GM21717 (cell line): Measurements from ENCODE around the gene PCSK4.

Experiments
- ATAC-seq: cut with Tn5 transposase; IDR thresholded peaks from one replicate; pipeline ENCODE4 v1.9.1; 2021; ENCODE audit warnings: mild to moderate bottlenecking, moderate library complexity; ENCODE audit not compliant: unreplicated experiment

PCSK4 gene

DNA sequence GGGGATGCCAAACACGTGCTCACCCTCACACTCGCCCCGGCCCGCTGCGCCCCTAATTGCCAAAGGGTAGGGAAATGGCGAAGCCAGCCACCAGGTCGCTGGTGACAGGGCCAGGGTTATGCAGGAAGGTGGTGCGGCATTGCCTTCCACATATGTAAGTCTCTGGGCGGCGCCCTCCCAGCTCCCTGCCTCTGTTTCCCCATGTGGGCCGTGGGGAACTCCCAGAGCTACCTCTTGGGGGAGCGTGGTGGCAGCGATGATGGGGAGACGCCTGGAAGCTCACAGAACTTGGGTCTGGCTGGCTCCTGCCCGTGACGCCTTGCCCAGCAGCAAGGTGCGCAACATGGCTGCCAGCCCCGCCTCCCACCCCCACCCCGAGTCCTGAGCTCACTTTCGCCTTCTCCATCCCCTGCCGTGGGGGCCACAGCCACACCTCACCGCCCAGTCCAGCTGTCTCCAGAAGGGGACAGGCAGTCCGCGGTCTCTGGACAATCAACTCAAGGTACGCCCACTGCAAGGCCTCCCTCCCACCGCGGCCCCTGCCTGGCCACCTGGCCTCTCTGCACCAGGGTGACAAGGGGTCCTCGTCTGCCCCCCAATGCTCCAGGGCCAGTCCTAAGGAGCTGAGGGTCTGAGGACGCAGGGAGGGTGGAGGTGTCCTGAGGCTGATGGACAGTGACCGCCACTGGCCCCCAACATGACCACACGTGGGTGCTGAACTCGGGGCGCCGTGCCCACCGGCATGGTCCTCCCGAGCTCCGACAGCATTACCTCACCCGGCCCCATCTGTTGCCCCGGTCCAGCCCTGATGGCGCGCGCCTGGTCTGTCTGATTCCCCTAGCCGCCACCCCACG lies 17.7 kb downstream of the PCSK4 start:
- ATAC-seq, result no peak

DNA sequence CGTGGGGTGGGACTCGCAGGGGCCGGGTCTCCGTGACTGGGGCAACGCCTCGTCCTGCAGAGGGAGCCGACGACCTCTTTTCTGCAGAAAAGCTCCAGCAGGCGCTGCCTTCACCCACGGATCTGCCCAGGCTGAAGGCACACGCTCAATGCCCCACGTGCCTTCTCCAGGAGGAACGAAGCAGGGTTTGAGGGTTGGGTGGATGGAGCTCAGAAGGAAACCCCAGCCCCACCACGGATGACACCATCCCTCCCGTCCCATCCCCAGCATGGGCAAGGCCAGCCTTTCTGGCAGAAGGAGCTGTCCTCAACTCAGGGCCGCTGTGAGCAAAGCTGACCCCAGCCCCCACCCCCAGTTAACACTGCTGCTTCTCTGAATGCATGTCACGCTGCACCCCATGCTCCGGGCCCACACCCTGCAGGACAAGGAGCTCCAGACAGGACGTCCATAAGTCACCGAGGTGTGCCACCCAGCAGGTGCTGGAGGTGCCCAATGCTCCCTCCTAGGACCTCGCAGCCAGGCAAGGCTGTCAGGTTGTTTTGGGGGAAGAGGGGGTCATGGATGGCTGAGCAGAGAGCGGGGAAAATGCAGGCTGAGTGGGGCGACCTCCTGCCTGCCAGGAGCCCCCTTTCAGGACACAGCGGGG lies 18.5 kb downstream of the PCSK4 start:
- ATAC-seq, result no peak

DNA sequence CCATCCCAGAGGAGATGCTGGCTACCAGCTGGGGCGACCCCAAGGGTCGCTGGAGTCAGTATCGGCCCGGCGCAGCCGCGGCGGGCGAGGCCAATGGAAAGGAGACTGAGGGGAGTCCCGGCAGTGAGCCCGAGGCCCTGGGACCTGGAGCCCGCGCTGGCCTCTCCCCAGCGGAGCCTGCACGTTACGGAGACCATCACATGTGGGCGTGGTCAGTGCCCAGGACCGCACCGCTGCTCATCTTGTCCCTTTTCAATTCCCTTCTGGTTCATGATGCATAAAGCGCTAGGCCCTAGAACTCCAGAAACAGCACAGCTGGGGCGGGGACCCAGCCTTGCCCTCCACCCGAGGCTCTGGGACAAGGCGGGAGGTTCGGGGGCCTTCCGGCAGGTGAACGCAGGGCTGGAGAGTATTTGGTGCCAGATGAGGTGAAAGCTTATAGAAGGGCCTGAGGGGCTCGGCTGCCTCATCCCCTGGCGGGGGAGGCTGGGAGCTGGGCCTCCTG lies 19.1 kb downstream of the PCSK4 start:
- ATAC-seq, result no peak

DNA sequence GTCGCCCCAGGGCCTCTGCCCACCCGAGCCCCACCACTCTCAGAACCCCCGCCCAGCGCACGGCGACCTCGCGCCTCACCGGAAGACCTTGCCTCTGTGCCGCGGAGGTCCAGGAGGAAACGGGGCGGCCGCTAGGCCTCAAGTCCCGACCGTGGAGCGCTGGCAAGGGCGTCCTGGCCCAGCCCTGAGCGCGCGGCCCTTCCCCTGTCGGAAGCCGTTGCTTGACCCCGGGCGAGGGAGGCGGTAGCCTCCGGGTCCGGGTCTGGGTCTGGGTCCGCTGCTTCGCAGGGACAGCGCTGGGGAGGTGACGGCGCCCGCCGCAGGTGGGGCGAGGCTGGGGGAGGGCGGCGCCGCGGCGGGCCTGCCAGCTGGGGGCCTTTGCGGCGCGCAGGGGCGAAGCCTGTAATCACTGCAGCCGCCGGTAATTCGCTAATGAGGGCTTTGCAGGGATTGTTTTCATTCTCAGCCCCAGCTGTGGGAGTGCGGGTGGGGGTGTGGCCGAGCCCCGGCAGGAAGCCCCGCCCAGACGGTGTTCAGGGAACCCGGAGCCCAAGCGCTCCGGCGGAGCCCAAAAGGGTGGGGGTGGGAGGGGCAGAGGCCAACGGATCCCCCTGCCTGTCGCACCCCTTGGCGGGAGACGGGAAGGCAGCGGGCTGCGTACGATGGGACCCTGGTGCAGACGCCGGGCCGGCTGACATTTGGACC lies 19.7 kb downstream of the PCSK4 start:
- ATAC-seq, result no peak

DNA sequence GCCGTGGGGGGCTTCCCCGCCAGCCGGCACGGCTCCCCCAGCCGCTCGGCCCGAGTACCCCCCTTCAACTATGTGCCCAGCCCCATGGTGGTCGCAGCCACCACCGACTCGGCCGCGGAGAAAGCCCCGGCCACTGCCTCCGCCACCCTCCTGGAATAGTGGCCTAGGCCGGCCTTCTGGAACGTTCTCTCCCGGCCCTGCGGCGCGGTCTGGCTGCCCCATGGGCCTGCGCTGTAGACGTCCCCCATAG lies 20.2 kb downstream of the PCSK4 start:
- ATAC-seq, result no peak

DNA sequence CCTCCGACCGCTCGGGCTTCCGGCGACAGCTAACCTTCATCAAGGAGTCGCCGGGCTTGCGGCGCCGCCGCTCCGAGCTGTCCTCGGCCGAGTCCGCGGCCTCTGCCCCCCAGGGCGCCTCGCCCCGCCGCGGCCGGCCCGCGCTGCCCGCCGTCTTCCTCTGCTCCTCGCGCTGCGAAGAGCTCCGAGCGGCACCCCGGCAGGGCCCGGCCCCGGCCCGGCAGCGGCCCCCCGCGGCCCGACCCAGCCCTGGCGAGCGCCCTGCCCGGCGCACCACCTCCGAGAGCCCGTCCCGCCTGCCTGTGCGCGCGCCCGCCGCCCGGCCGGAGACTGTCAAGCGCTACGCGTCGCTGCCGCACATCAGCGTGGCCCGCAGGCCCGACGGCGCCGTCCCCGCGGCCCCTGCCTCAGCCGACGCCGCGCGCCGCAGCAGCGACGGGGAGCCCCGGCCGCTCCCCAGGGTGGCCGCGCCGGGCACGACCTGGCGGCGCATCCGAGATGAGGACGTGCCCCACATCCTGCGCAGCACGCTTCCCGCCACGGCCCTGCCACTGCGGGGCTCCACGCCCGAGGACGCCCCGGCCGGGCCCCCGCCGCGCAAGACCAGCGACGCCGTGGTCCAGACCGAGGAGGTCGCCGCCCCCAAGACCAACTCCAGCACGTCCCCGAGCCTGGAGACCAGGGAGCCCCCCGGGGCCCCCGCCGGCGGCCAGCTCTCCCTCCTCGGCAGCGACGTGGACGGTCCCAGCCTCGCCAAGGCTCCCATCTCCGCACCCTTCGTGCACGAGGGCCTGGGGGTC lies 20.7 kb downstream of the PCSK4 start:
- ATAC-seq, result no peak

- no peak for ATAC-seq
These were observed 21.3 kb downstream of the PCSK4 start for GRCh38 chr19:1468821-1469254.

- ATAC-seq, result no peak
These were observed 21.8 kb downstream of the PCSK4 start for GRCh38 chr19:1468274-1468820.

- no peak for ATAC-seq
These were observed 22.5 kb downstream of the PCSK4 start for GRCh38 chr19:1467490-1468273.

DNA sequence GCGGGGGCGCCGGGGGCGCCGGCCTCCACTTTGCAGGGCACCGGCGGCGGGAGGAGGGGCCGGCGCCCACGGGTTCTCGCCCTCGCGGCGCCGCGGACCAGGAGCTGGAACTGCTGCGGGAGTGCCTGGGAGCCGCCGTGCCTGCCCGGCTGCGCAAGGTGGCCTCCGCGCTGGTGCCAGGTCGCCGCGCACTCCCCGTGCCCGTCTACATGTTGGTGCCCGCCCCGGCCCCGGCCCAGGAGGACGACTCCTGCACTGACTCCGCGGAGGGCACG lies 23.0 kb downstream of the PCSK4 start:
- no peak for ATAC-seq

GRCh38 chr19:1466461-1467214 lies 23.5 kb downstream of the PCSK4 start:
- ATAC-seq, result no peak

DNA sequence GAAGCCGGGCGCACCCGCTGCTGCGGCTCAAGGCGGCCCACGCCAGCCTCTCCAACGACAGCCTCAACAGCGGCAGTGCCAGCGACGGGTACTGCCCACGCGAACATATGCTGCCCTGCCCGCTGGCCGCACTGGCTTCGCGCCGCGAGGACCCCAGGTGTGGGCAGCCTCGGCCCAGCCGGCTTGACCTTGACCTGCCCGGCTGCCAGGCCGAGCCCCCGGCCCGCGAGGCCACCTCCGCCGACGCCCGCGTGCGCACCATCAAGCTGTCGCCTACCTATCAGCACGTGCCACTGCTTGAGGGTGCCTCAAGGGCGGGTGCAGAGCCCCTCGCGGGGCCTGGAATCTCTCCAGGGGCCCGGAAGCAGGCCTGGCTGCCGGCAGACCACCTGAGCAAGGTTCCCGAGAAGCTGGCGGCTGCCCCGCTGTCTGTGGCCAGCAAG lies 24.1 kb downstream of the PCSK4 start:
- ATAC-seq, result no peak

- ATAC-seq, result no peak
These were observed 24.7 kb downstream of the PCSK4 start for GRCh38 chr19:1465191-1466016.

DNA sequence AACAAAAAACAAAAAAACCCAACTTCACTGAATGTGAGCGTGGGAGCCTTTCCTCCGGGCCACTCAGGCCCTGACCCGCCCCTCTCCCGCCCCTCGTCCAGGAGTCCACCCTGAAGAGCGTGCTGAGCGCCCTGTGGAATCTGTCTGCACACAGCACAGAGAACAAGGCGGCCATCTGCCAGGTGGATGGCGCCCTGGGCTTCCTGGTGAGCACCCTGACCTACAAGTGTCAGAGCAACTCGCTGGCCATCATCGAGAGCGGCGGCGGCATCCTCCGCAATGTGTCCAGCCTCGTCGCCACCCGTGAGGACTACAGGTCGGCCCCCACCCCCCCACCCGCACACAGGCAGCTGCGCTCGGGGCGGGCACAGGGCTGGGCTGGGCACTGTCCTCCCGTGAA lies 28.3 kb downstream of the PCSK4 start:
- no peak for ATAC-seq

DNA sequence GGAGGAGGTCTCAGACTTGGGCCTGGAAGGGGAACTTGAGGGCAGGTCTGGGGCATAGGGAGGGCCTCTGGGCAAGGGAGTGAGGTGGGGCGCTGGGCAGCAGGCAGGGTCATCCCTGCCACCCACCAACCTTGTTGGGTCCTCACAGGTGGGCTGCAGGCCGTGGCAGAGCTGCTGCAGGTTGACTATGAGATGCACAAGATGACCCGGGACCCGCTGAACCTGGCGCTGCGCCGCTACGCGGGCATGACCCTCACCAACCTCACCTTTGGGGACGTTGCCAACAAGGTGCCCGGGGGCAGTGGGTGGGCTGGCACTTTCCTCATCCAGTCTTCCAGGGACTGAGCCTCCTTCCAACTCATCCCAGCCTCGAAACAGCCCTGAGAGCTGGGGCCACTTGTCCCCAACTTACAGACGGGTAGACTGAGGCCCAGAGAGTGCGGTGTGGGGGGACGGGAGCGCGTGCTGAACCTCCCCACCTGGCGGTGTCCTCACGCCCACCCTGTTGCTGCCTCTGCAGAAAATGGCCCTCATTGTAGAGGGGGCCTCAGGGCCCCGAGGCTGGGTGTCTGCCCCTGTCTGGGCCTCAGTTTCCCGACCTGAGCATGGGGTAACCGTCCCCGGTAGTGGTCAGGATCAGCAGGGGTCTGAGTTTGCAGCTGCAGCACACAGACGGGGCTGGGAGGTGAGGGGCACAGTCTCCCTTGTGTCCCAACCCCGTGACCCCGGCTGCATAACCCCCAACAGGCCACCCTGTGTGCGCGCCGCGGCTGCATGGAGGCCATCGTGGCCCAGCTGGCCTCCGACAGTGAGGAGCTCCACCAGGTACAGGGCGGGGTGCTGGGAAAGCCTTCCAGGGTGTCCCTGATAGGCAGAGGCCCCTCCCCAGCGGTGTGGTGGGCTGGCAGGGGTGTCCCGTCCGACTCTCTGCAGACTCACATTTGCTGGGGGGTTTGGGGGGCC lies 29.8 kb downstream of the PCSK4 start:
- no peak for ATAC-seq

DNA sequence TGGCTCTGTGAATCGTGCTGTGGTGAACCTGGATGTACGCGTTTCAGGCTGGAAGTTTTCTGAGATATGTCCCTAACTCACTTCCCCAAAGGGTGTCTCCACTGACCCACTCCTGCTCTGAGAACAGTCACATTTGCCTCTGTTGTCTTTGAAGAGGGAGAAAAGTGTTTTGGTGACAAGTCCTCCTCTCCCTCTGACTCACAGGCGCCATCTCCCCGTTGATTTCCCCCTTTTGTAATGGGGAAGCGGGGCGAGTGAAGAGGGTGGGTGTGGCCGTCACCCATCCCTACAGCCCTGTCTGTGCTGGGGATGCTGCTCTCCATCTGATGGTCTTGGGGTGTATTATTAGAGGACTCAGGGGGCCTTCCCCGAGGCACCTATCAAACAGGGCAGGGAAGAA lies 30.7 kb downstream of the PCSK4 start:
- ATAC-seq, result no peak

- no peak for ATAC-seq
These were observed 32.3 kb downstream of the PCSK4 start for GRCh38 chr19:1457892-1458291.
